Adrenal gland (tissue), 5 donors: ENCODE results near the gene PATJ.

Experiments used
- CTCF ChIP-seq, 6 experiments: fragments of 450-650 bp in 4 of 6; fragments of 200-600 bp in 2 of 6; sonication (generic) in 1 of 6; IDR thresholded peaks; 1 replicate in 5 of 6; 2 replicates in 1 of 6; pipeline versions ENCODE4 v1.5.1 to v1.8.0; 2016 to 2021; ENCODE audit warnings: antibody characterized with exemption in 6 of 6, mild to moderate bottlenecking in 2 of 6, moderate library complexity in 1 of 6
- POLR2A ChIP-seq, 2 donors: fragments of 450-650 bp; IDR thresholded peaks; one replicate each; pipeline ENCODE4 v1.6.1; 2017; ENCODE audit warnings: antibody characterized with exemption in 2 of 2, mild to moderate bottlenecking in 2 of 2, moderate library complexity in 1 of 2
- donor health status: DM: no; HTN: no; CAD: no.

- TF ChIP-seq CTCF (IDR thresholded peaks at IDR 0.05), result no peak
- TF ChIP-seq POLR2A (IDR thresholded peaks at IDR 0.05), result no peak
These were observed 351.0 kb downstream of the PATJ start for GRCh38 chr1:62093261-62093660.
